ENCODE measurements around the gene PRKCSH.

DNA sequence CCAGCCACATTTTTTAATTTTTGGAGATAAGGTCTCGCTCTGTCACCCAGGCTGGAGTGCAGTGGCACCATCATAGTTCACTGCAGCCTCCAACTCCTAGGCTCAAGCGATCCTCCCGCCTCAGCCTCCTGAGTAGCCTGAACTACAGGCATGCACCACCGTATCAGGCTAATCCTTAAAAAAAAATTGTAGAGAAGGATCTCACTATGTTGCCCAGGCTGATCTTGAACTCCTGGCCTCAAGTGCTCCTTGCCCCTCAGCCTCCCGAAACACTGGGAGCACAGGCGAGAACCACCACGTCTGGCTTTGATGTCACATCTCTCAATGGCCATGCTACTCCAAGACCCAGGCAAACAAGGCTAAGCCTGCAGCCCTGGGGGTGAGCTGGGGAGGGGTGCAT, 21.2 kb downstream of the PRKCSH start:
- TF ChIP-seq, protein P1, sequence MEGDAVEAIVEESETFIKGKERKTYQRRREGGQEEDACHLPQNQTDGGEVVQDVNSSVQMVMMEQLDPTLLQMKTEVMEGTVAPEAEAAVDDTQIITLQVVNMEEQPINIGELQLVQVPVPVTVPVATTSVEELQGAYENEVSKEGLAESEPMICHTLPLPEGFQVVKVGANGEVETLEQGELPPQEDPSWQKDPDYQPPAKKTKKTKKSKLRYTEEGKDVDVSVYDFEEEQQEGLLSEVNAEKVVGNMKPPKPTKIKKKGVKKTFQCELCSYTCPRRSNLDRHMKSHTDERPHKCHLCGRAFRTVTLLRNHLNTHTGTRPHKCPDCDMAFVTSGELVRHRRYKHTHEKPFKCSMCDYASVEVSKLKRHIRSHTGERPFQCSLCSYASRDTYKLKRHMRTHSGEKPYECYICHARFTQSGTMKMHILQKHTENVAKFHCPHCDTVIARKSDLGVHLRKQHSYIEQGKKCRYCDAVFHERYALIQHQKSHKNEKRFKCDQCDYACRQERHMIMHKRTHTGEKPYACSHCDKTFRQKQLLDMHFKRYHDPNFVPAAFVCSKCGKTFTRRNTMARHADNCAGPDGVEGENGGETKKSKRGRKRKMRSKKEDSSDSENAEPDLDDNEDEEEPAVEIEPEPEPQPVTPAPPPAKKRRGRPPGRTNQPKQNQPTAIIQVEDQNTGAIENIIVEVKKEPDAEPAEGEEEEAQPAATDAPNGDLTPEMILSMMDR (conservative IDR thresholded peaks at IDR 0.05; ENCODE audit: low read length) = no peak
- TF ChIP-seq EZH2phosphoT487 (IDR thresholded peaks at IDR 0.05; ENCODE audit: borderline replicate concordance, low read depth, low read length) = no peak
